ENCODE results near the gene CDYL.
"Not testable (repeated sequence)": the region's sequence is repeated elsewhere in the genome, so short reads cannot be mapped to it uniquely, and the experiment has no call there.

CDYL gene

DNA sequence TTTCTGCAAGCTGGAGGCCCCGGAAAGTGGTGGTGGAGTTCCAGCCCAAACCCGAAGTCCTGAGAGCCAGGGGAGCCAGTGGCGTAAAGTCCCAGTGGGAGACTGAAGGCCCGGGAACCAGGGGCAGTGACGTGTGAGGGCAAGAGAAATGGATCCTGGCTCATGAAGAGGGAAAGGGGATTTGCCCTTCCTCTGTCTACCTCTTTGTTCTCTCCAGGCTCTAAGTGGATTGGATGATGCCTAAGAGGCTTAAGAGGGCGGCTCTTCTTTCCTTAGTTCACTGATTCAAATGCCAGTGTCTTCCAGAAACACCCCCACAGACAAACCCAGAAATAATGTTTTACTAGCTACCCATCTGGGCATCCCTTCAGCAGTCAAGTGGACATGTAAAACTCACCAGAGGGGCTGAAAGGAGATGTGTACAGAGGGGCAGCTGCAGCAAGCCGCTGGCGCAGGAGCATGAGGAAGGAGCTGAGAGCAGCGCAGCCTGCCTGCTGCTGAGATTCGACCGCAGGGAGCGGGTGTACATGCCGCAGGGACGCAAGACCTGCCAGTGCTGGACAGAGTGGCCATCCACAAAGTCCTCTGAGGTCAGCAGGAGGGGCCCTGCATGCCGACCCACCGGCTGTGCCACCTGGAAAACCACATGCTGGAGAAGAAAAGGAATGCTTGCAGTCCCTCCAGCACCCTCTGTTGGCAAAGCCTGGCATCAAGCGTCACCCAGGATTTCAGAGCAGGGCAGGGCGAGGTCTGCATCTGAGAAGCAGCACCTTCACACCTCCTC, 29.5 kb downstream of the CDYL start:
- DNase-seq = peak; percentile 57

DNA sequence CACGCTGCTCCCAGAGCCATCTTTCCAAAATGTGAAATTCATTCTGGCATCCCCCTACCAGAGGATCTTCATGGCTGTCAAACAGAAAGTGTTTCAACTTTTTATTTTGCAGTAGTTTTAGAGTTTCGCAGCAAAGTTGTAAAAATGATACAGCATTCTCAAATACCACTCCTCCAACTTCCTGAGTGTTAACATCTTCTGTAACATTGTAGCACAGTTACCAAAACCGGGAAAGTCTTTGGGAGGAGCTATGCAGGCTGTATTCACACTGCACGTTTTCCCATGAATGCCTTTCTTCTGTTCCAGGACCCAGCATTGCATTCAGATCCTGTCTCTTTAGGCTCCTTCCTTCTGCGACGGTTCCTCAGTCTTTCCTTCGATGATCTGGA, 30.1 kb downstream of the CDYL start:
- DNase-seq = no peak

DNA sequence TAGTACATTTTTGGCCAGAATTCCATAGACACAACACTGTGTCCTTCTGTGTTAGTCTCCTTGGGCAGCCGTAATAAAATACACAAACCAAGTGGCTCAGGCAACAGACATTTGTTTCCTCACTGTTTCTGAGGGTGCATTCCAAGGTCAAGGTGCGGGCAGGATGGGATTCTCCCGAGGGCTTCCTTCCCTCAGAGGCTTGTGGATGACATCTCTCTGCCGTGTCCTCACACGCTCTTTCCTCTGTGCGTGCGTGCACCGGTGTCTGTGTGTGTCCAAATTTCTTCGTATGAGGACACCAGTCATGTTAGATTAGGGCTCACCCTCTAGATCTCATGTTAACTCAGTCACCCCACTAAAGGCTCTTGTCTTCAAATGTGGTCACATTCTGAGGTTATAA, 30.6 kb downstream of the CDYL start:
- DNase-seq = no peak

DNA sequence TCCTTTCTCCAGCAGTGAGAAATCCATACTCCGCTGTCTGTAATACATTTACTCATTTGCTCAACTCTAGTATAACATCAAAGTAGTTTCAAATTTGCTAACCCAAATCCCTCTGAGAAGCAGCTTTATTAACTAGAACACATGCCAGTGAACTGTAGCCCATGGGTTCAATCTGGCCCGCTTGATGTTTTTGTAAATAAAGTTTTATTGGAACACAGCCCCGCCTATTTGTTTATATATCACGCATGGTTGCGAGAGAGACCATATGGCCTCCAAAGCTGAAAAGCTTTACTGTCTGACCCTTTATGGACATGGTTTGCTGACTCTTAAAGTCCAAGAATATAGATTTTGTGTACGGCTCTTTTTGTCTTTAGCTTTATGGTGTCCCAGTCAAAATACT, 32.2 kb downstream of the CDYL start:
- no peak for DNase-seq

DNA sequence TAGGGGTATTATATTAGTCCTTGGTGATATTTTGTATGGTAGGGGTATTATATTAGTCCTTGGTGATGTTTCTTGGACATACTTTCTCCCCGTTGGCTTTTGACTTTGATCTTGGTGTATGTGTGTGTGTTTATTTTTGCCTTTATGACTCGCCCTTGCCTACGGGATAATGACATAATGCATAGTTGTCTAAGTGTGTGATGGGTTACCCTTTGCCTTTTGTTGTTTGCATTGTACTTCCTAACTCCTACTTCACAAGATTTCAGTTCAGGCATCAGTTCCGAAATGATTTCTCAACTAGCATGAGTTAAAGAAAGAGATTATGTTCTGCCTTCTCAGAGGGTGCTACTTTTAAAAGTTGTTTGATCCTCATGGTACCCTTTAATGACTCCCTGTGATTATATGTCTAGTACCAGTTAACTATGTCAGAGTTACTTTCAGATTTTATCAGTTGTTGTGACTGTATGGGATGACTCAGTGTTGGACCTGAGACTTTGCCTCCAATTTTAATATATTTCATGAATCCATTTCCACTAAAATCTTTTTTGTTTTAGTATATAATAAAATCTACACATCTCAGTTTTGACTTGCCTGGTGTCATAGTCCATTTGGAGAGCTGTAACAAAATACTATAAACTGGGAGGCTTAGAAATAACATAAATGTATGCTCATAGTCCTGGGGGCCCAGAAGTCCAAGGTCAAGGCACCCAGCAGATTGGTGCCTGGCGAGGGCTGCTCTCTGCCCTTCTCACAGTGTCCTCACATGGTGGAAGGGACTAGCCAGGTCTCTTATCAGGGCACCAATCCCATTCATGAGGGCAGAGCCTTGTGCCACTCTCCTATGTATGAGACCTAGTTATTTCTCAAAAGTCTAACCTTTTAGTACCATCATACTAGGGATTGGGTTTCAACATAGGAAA, 34.1 kb downstream of the CDYL start:
- DNase-seq = no peak

DNA sequence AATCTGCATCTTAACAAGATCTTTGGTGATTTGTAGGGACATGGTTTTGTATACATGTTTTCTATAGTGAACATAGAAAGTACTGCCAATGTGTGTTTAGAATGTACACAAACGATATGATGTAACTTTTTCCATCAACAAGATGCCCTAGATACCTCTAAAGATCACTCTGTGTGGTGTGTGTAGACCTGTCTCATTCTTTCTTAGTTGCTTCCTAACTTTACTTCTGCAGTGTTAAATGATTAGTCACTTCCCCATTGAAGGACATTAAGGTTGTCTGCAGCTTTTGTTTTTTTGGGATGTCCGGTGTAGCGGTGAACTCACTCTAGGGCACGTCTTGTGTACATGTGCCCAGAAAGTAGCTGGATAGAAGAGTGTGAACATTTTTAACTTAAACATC, 35.9 kb downstream of the CDYL start:
- no peak for DNase-seq

DNA sequence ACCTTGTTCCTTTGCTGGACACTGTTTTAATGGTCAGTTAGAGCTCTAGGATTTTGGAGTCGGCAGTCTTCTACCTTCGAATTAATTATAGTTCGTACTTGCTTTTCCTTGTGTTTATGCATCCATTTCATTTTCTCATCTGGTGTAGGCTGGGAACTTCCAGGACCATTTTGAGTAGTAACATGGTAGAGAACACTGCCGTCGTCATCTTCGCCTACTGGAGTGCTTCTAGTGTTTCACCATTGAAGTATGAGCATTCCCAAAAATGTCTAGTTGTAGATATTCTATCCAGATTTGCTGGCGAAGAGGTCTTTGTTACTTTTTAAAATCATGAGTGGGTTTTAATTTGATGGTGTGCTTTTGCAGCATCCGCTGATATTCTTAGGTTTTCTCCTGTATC, 36.9 kb downstream of the CDYL start:
- DNase-seq = no peak

DNA sequence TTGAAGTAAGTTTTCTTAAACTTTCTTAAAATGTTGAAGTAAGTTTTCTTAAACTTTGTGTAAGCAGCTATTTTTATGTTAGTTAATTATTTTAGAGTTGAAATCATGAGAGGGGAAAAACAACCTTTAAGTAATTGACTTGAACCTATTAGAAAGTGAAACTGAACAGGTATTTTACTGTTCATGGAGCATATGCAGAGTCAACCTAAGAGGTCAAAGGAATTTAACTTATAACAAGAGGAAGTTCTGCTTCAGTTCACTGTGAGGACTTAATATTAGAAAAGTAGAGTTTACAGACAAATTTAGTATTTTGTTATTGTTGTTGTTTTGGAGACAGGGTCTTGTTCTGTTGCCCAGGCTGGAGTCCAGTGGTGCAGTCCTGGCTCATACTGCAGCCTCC, 38.0 kb downstream of the CDYL start:
- no peak for DNase-seq

DNA sequence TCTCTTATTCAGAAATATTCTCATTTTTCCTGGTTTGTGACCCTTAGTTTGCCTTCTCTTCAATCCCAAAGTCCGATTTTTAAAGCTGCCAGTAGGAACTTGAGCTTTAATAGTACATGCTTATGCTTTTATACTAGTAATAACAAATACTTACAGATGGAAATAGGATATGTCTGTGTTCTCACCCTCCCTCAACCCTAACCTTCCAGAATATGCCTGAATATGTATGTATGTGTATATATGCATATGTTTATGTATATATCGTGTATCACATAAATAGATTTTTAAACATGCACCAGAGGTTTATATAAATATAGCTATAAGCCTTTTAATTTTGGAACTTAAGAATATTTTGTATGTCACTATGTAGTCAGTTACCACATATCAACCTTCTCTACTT, 38.8 kb downstream of the CDYL start:
- no peak for DNase-seq

DNA sequence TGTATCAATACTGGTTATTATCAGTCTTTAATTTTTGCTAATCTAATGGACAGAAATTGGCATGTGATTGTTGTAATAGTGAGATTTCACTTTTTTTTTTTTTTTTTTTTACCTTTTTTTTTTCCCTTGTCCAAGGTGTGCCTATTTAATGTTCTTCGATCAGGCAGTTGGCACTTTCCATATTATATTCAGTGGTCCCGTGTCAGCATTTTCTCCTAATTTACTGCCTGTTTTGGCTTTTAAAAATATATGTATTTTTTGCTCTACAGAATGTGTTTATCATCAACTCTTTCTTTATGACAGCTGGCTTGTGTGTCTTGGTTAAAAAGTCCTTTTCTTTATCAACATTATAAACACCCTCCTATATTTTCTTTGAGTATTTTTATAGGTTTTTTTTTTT, 39.4 kb downstream of the CDYL start:
- DNase-seq = no peak

DNA sequence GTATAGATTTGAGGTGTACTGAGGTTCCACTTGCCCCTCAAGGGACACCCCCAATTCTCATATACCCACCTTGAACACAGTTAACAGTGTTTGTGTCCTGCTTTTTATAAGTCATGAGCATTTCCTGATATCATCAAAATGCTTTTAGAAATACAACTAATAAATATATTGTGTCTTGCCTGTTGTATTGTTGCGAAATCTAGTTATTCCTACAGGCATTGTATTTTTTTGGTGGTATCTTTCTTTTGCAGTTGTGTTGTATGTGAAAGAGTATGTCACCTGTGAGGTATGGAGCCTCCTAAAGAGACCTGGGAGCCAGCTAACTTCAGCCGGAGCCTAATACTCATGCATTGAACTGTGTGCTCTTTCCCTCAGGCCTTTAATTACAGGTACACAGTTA, 40.7 kb downstream of the CDYL start:
- DNase-seq = no peak

DNA sequence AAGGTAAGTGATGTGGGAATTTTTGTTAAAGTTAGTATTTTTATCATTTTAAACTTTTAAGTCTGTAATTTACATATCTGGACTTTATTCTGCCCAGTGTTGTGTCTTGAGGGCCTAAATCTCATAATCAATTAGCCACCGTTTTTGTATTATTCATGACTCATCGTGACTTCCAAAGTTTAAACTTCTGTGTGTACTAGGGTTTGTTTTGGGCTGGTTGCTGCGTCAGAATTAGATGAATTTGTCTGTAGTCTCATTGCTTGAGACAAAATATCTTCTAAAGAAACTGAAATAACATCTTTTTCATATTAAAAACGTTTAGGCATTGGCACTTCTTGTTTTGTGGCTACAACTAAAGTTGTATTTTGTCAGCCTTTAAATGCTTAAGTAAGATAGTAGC, 41.3 kb downstream of the CDYL start:
- no peak for DNase-seq

DNA sequence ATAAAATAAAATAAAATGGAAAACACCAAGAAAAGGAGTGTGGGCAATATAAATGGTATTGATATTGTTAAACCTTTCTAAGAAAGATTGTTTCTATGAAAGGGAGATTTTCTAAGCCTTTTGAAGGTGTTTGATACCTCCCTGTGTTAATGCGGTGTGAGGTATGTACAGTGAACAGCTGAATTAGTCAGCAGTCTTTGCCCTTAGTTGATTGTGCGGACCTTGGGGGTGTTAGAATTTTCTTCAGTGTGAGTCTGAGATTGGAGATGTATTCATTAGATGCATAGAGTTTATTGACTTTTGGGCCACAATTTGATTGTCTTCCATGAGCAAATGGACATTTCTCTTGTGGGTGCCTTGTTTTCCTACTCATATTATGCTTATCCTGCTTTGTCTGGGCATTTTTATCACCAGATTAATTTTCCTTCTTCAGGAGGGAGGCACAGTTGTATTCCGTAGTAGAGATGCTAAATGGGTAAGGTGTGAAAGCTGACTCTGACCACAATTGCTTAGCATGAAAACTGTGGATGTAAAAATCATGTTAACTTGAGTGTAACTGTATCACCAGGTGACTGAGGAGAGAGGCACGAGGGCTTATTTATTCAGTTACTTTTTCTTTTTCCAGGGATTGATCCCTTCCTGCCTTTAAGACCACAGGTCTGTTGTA, 42.2 kb downstream of the CDYL start:
- DNase-seq = no peak

DNA sequence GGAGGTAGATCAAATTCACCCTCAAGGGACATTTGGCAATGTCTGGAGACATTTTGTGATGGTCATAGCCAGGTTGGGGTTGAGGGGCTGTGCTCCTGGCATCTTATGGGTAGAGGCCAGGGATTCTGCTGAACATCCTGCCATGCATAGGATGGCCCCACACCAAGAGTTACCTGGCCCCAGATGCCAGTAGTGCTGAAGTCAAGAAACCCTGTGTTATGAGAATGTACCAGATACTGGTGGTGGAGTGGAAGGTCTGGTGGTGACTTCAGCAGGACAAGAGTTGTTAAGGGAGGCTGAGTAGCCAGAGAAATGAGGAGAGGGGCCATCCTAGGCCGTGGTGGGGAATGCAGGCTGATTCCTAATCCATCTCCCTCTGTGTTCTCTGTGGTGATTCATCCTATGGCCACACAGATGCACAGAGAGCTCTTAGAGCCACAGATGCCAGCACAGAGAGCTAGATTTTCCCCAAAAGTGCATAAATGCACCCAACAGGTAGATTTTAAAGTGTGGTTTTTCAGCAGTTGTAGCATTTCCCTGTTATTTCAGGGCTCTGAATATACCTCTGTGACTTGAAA, 43.6 kb downstream of the CDYL start:
- DNase-seq = no peak

DNA sequence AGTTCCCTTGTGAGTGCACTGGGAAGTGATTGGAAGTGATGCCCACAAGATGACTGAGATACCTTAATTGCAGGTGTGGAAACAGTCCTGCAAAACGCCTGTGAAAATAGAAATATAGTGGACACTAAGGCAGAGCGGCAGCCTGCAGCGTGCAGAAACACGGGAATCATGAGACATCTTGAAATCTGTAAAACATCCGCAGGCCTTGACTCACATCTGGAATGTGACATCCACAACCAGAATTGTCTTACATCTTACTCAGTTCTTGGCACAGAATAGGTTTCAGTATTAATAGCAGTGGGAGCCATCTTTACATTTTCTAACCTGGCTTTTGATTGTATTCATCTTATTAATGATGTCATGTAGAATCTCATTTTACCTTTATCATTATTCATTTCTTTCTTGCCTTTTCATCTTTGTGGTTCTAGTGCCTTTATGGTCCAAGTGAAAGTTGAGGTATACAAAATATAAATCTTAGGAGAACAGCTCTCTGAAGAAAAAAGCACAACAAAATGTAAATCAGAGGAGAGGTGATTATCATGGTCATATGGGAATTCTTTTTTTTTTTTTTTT, 44.6 kb downstream of the CDYL start:
- DNase-seq = no peak

DNA sequence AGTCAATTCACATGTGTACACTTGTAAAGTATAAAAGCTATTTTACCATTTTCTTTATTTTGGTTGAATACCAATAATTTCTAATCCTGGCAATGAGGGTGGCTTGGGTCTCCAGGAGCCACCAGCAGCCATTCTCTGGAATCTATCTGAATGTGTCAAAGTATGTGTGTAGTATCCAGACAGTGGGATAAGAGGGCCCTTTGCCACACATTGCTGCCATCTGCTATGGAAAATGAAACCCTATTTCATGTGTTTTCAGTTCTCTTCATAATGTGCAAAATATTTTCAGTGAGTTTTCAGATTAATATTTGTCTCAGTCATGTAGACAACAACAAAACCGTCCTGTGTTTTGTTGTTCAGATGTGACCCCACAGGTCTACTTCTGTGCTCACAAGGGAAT, 46.3 kb downstream of the CDYL start:
- no peak for DNase-seq

DNA sequence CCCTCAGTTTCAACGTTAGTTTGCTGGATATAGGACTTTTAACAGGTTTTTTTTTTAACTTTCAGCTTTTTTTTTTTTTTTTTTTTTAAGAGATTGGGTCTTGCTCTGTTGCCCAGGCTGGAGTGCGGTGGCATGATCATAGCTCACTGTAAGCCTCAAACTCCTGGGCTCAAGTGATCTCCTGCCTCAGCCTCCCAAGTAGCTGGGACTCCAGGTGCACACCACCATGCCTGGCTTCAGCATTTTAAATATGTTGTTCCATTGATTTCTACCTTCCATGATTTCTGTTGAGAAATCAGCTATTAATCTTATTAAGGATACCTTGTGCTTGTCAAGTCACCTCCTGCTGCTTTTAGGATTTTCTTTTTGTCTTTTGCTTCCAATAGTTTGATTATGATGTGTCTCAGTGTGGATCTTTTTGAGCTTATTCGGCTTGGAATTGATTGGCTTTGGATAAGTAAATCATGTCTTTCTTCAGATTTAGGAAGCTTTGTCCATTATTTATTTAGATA, 52.0 kb downstream of the CDYL start:
- DNase-seq = no peak

DNA sequence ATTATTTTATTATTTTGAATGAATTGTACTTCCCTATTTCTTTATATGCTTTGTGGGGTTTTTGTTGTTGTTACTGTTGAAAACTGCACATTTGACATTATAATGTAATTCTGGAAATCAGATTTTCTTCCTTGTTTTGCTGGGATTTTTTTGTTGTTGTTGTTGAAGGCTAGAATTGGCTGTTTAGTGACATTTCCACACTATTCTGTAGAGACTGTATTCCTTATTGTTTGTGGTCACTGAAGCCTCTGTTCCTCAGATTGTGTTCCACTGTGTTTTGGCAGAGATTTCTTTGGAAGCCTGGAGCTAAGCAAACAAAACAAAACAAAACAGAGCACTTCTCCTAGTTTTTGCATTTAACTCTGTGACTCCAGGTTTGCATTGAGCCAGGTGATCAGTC, 52.9 kb downstream of the CDYL start:
- DNase-seq = no peak

DNA sequence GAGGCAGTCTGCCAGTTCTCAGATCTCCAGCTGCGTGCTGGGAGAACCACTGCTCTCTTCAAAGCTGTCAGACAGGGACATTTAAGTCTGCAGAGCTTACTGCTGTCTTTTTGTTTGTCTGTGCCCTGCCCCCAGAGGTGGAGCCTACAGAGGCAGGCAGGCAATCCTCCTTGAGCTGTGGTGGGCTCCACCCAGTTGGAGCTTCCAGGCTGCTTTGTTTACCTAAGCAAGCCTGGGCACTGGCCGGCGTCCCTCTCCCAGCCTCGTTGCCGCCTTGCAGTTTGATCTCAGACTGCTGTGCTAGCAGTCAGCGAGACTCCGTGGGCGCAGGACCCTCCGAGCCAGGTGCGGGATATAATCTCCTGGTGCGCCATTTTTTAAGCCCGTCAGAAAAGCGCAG, 59.3 kb downstream of the CDYL start:
- DNase-seq = not testable (repeated sequence)

DNA sequence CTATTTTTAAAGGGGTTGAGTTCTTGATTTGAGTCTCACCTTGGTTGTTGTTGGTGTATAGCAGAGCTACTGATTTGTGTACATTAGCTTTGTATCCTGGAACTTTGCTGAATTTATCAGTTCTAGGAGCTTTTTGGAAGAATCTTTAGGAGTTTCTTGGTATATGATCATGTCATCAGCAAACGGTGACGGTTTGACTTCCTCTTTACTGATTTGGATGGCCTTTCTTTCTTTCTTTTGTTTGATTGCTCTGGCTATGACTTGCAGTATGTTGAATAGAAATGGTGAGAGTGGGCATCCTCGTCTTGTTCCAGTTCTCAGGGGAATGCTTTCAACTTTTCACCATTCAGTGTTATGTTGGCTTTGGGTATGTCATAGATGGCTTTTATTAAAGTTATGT, 64.0 kb downstream of the CDYL start:
- DNase-seq = no peak

DNA sequence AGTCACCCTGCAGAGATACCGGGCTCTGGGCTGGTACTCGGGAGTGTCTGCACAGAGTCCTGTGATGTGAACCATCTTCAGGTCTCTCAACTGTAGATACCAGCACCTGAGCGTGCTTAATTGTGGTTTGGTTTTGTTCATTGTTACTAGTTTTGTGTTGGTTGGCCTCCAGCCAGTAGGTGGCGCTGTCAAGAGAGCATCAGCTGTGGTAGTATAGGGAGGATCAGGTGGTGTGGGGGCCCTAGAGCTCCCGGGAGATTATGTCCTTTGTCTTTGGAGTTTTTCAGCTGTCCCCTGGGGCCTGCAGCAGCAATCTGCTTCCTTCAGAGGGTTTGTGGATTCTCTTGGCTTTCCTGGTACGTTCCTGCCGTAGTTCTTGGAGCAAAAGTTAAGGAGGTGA, 67.9 kb downstream of the CDYL start:
- no peak for DNase-seq

DNA sequence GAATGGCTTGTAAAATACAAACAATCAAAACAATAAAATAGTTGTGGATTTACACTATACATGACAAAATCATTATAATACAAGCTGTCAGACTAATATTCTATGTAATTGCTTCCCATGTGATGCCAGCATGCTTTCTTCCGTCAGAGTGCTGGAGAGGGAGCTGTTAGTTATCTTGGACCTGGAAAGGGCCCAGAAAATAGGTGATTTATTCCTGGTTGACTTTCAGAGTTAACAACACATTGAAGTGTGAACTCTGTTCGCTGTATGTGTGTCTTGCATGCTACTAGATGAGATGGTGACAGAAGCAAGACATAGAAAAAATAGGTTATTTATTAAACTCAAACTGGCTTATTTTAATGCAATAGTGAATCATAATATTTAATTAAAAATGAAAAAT, 70.2 kb downstream of the CDYL start:
- DNase-seq = no peak

All from NCI-H510A treated with DMSO at 0.1 percent for 48 hours (cell line).